Peyer's patch (tissue), 4 donors: Measurements from ENCODE around the gene ZNF8.

Source experiments
- POLR2A ChIP-seq, 2 donors: fragments of 450-650 bp; IDR thresholded peaks; one replicate each; pipeline ENCODE4 v1.5.1; 2017; ENCODE audit warnings: antibody characterized with exemption in 2 of 2, mild to moderate bottlenecking in 2 of 2, moderate library complexity in 2 of 2
- TF ChIP-seq, protein P1 (sequence below), 6 experiments: fragments of 450-650 bp in 4 of 6; fragments of 200-600 bp in 2 of 6; sonication (generic) in 1 of 6; IDR thresholded peaks; one replicate each; pipeline ENCODE4 v1.5.1; 2017 to 2019; ENCODE audit warnings: antibody characterized with exemption in 6 of 6, mild to moderate bottlenecking in 3 of 6, moderate library complexity in 1 of 6

DNA sequence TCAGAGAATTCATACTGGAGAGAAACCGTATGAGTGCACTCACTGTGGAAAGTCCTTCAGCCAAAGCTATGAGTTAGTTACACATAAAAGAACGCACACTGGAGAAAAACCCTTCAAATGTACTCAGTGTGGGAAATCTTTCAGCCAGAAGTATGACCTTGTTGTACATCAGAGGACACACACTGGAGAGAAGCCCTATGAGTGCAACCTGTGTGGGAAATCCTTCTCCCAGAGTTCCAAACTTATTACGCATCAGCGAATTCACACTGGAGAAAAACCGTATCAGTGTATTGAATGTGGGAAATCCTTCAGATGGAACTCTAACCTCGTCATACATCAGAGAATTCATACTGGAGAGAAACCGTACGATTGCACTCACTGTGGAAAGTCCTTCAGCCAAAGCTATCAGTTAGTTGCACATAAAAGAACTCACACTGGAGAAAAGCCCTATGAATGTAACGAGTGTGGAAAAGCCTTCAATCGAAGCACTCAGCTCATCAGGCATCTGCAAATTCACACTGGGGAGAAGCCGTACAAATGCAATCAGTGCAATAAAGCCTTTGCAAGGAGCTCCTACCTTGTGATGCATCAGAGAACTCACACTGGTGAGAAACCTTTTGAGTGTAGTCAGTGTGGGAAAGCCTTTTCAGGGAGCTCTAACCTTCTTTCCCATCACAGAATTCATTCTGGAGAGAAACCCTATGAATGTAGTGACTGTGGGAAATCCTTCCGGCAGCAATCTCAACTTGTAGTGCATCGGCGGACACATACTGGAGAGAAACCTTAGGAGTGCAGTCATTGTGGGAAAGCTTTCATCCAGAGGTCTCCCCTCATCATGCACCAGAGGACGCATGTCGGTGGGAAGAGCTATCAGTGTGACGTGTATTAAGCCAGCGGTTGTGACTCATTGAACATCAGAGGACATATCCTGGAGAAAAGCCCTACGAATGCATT is 16.5 kb upstream of the ZNF8 start:
- TF ChIP-seq, protein P1, sequence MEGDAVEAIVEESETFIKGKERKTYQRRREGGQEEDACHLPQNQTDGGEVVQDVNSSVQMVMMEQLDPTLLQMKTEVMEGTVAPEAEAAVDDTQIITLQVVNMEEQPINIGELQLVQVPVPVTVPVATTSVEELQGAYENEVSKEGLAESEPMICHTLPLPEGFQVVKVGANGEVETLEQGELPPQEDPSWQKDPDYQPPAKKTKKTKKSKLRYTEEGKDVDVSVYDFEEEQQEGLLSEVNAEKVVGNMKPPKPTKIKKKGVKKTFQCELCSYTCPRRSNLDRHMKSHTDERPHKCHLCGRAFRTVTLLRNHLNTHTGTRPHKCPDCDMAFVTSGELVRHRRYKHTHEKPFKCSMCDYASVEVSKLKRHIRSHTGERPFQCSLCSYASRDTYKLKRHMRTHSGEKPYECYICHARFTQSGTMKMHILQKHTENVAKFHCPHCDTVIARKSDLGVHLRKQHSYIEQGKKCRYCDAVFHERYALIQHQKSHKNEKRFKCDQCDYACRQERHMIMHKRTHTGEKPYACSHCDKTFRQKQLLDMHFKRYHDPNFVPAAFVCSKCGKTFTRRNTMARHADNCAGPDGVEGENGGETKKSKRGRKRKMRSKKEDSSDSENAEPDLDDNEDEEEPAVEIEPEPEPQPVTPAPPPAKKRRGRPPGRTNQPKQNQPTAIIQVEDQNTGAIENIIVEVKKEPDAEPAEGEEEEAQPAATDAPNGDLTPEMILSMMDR (IDR thresholded peaks at IDR 0.05) = no peak
- TF ChIP-seq POLR2A (IDR thresholded peaks at IDR 0.05) = no peak
